ENCODE measurements around the gene HTRA1. TPM values are rescaled to one million over a fixed set of nuclear protein-coding genes. Genes with fewer than 3 reads are reported as not detected.

Gene HTRA1
- total and polyA plus RNA-seq, 2 of the 4 experiments (the other 2 are of a cell fraction), result 28.5 to 108 TPM

GRCh38 chr10:122532601-122533296, 71.4 kb downstream of the HTRA1 start:
- Histone ChIP-seq H4K20me1 (ENCODE audit: insufficient read depth, low read length) (no peaks in the 10 kb centered on the region), H3K4me2 (ENCODE audit: low read depth, low read length) (no peak overlapping the region), H2BK15ac (ENCODE audit: low read depth, low read length) (no peak overlapping the region), H3K18ac (ENCODE audit: low read depth, low read length) (no peak overlapping the region), H3K27me3 (ENCODE audit: control insufficient read depth, insufficient read depth, low read length) (peaks cover 2% of the 10 kb centered on the region; the same call in 1 of the 2 replicates), H3K27ac (ENCODE audit: insufficient read depth, low read length) (no peak overlapping the region), H3K9me3 (ENCODE audit: control insufficient read depth, insufficient read depth, low read length) (no peaks in the 10 kb centered on the region), H2BK20ac (ENCODE audit: low read depth, low read length) (no peak overlapping the region), H3K9ac (ENCODE audit: low read depth, low read length) (no peak overlapping the region), H3K4ac (ENCODE audit: low read depth, low read length) (no peak overlapping the region), H2BK120ac (ENCODE audit: low read depth, low read length) (no peak overlapping the region), H3K14ac (replicated peaks; ENCODE audit: low read depth, low read length) (no peak overlapping the region), H3K36me3 (ENCODE audit: control insufficient read depth, insufficient read depth, low read length) (no peaks in the 10 kb centered on the region), H3K79me1 (ENCODE audit: low read depth in 1 of 2, low read length in 2 of 2) (no peaks in the 10 kb centered on the region), H3K4me3 (ENCODE audit: insufficient read depth, low read depth, low read length) (no peak overlapping the region), H2AFZ (replicated peaks; ENCODE audit: low read length, poor library complexity) (no peak overlapping the region), H2AK9ac (replicated peaks; ENCODE audit: low read depth, low read length, poor library complexity) (no peak overlapping the region), H3K23ac (ENCODE audit: low read depth, low read length) (no peak overlapping the region), H4K91ac (ENCODE audit: insufficient read depth, low read depth, low read length) (no peak overlapping the region), H3K9me1 (ENCODE audit: insufficient read depth, low read length) (no peaks in the 10 kb centered on the region), H2AK5ac (ENCODE audit: low read depth, low read length) (no peak overlapping the region), H4K5ac (ENCODE audit: low read depth, low read length) (no peak overlapping the region), H4K8ac (ENCODE audit: low read depth in 2 of 2, low read length in 2 of 2) (no peak overlapping the region), H3K4me1 (ENCODE audit: control insufficient read depth, insufficient read depth, low read length) (no peaks in the 10 kb centered on the region), H3K56ac (ENCODE audit: extremely low read depth, insufficient read depth, low read length) (no peak overlapping the region), H2BK5ac (ENCODE audit: low read depth, low read length, poor library complexity, severe bottlenecking) (no peak overlapping the region)
- no peak for ATAC-seq (ENCODE audit: low read depth)
- intact Hi-C loops (cut with micrococcal nuclease), result no loop called here
- no TSS peak for BruUV-seq (replicated peaks)
- dilution Hi-C loops (cut with HindIII; ENCODE audit: low sequenced_read_pairs, unreplicated experiment), result no loop called here
- no peak for DNase-seq
- CTCF ChIA-PET, result interaction anchor here (0.6 kb wide), 1 partner anchor 11 kb away, joined by 5 read pairs; no protein-coding TSS in a partner anchor
- in situ Hi-C loops (cut with MboI; ENCODE audit: low sequenced_read_pairs), result no loop called here
- TF ChIP-seq SMC3 (IDR thresholded peaks at IDR 0.05; ENCODE audit: low read depth, low read length) (no peak), MAZ (IDR thresholded peaks at IDR 0.05; ENCODE audit: borderline replicate concordance, low read depth, low read length) (no peak), CEBPB (IDR thresholded peaks at IDR 0.05; ENCODE audit: low read depth, low read length) (no peak), RFX5 (IDR thresholded peaks at IDR 0.05; ENCODE audit: low read depth, low read length) (no peak), MAFK (IDR thresholded peaks at IDR 0.05; ENCODE audit: low read depth, low read length) (no peak), MXI1 (IDR thresholded peaks at IDR 0.05; ENCODE audit: borderline replicate concordance, low read depth, low read length) (no peak), CTCF (conservative IDR thresholded peaks at IDR 0.05; ENCODE audit: low read depth, low read length) (no peak), BHLHE40 (IDR thresholded peaks at IDR 0.05; ENCODE audit: low read depth, low read length) (no peak), FOS (IDR thresholded peaks at IDR 0.05; ENCODE audit: low read depth, low read length) (no peak), POLR2A (IDR thresholded peaks at IDR 0.05; ENCODE audit: low read depth, low read length) (no peak), RAD21 (IDR thresholded peaks at IDR 0.05; ENCODE audit: low read length) (no peak), ELK1 (IDR thresholded peaks at IDR 0.05; ENCODE audit: borderline replicate concordance, low read depth, low read length) (no peak), RCOR1 (IDR thresholded peaks at IDR 0.05; ENCODE audit: insufficient replicate concordance, low read length) (no peak), CHD1 (IDR thresholded peaks at IDR 0.05; ENCODE audit: low read depth, low read length) (no peak), NFE2L2 (IDR thresholded peaks at IDR 0.05; ENCODE audit: low read depth, low read length) (no peak)
- TF ChIP-seq, protein P1, sequence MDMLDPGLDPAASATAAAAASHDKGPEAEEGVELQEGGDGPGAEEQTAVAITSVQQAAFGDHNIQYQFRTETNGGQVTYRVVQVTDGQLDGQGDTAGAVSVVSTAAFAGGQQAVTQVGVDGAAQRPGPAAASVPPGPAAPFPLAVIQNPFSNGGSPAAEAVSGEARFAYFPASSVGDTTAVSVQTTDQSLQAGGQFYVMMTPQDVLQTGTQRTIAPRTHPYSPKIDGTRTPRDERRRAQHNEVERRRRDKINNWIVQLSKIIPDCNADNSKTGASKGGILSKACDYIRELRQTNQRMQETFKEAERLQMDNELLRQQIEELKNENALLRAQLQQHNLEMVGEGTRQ (IDR thresholded peaks at IDR 0.05; ENCODE audit: low read depth, low read length), result no peak
- no CpG with 5 or more reads among the region's 6 CpGs for WGBS, 2 experiments (ENCODE audit: extremely low coverage in 2 of 2, insufficient read length in 1 of 2)
- POLR2A ChIA-PET (ENCODE audit: unreplicated experiment), result no interaction called here

All from IMR-90 (cell line).